Activated B cell treated with CpG ODN at 0.5 μM for 24 hours (primary cell): ENCODE data around the gene PRKAG1. TPM values are rescaled to one million over a fixed set of nuclear protein-coding genes. Genes with fewer than 3 reads are reported as not detected.

Source experiments
- ATAC-seq: fragments of 200-7000 bp; cut with Tn5 transposase; one replicate; pipeline ENCODE4 v1.10.0; 2021; ENCODE audit warnings: low read depth, mild to moderate bottlenecking, moderate library complexity
- CTCF ChIA-PET: fragments of 350-600 bp; sonication (Branson Sonifier 250); formaldehyde crosslinking; loops from one replicate; lab custom pipeline; 2021; ENCODE audit warnings: antibody characterized with exemption; lab: Charles Lee
- POLR2A ChIA-PET: fragments of 350-600 bp; sonication (Branson Sonifier 250); formaldehyde crosslinking; loops from one replicate; lab custom pipeline; 2021; ENCODE audit warnings: antibody characterized with exemption; lab: Charles Lee
- DNase-seq: peaks from one replicate; pipeline ENCODE4 v3.0.0; 2022
- H3K27ac Mint-ChIP-seq: one replicate; pipeline ENCODE4 v1.8.0; 2020; ENCODE audit warnings: mixed read lengths
- H3K27me3 Mint-ChIP-seq: one replicate; pipeline ENCODE4 v1.8.0; 2021; ENCODE audit warnings: mixed read lengths
- H3K36me3 Mint-ChIP-seq: one replicate; pipeline ENCODE4 v1.8.0; 2021; ENCODE audit warnings: low read depth, mixed read lengths
- H3K4me1 Mint-ChIP-seq: one replicate; pipeline ENCODE4 v1.8.0; 2021; ENCODE audit warnings: mixed read lengths
- H3K4me3 Mint-ChIP-seq: one replicate; pipeline ENCODE4 v1.8.0; 2020; ENCODE audit warnings: mild to moderate bottlenecking, mixed read lengths
- H3K9me3 Mint-ChIP-seq: one replicate; pipeline ENCODE4 v1.8.0; 2020; ENCODE audit warnings: mixed read lengths
- CTCF ChIP-seq: fragments of 200-600 bp; IDR thresholded peaks from one replicate; pipeline ENCODE4 v1.8.0; 2022; ENCODE audit warnings: antibody characterized with exemption, mild to moderate bottlenecking
- intact Hi-C: fragments of 100-400 bp; cut with micrococcal nuclease; formaldehyde crosslinking; loops from one replicate; pipeline ENCODE4 v1.15.1; 2024
- total RNA-seq: library from RNA; stranded (reverse); gene quantifications from 2 replicates; pipeline ENCODE4 v1.2.3, GENCODE V29; 2022

The PRKAG1 gene
- total RNA-seq, 1 donor from 2014 or later: 70.5 TPM

- intact Hi-C loops: loop anchor here (1.0 to 5.0 kb wide), 2 partner anchors 14 to 111 kb away; partner anchors contain the start of gene DHH
- Mint-ChIP-seq H3K27me3 (peaks cover 37% of the 10 kb centered on the region), H3K9me3 (no peaks in the 10 kb centered on the region), H3K27ac (no peak overlapping the region), H3K4me1 (peaks cover 42% of the 10 kb centered on the region), H3K4me3 (peak overlapping the region; percentile 83), H3K36me3 (no peaks in the 10 kb centered on the region)
- ChIA-PET CTCF (interaction anchor here (0.6 to 6.1 kb wide), 4 partner anchors 14 to 556 kb away, joined by 3 to 74 read pairs (median 8); partner anchors contain the start of gene FKBP11), POLR2A (interaction anchor here (0.6 to 3.8 kb wide), 5 partner anchors 11 to 150 kb away, joined by 3 to 24 read pairs (median 5); partner anchors contain the start of genes DDX23 and TUBA1B)
- ATAC-seq: peak; percentile 9
- TF ChIP-seq CTCF: no peak
- DNase-seq: no peak
These were observed 37.4 kb downstream of the PRKAG1 start for GRCh38 chr12:48980953-48981756.

GRCh38 chr12:48980389-48980952 is 38.1 kb downstream of the PRKAG1 start:
- Mint-ChIP-seq H3K4me3 (peak overlapping the region; percentile 83), H3K9me3 (no peaks in the 10 kb centered on the region), H3K4me1 (peaks cover 42% of the 10 kb centered on the region), H3K36me3 (no peaks in the 10 kb centered on the region), H3K27me3 (peaks cover 38% of the 10 kb centered on the region), H3K27ac (no peak overlapping the region)
- no peak for TF ChIP-seq CTCF
- ATAC-seq (no peak), DNase-seq (no peak)
- ChIA-PET CTCF (interaction anchor here (0.7 to 6.1 kb wide), 7 partner anchors 8 to 248 kb away, joined by 3 to 74 read pairs (median 7); partner anchors contain the start of gene FKBP11), POLR2A (interaction anchor here (1.0 to 3.8 kb wide), 5 partner anchors 17 to 150 kb away, joined by 3 to 24 read pairs (median 5); partner anchors contain the start of genes DDX23, FKBP11 and TUBA1B)
- intact Hi-C loops: loop anchor here (1.0 to 5.0 kb wide), 2 partner anchors 15 to 112 kb away; partner anchors contain the start of gene DHH

GRCh38 chr12:48979602-48980388 is 38.8 kb downstream of the PRKAG1 start:
- CTCF ChIA-PET: interaction anchor here (0.7 to 6.1 kb wide), 10 partner anchors 9 to 248 kb away, joined by 3 to 74 read pairs (median 9); partner anchors contain the start of genes ARF3, DDX23 and FKBP11
- H3K9me3 Mint-ChIP-seq: no peaks in the 10 kb centered on the region
- H3K4me3 Mint-ChIP-seq: peak overlapping the region; percentile 83
- POLR2A ChIA-PET: interaction anchor here (1.2 to 3.8 kb wide), 5 partner anchors 11 to 128 kb away, joined by 3 to 24 read pairs (median 5); partner anchors contain the start of genes DDX23 and FKBP11
- peaks cover 36% of the 10 kb centered on the region for H3K27me3 Mint-ChIP-seq
- DNase-seq (no peak), ATAC-seq (peak; percentile 21)
- H3K27ac Mint-ChIP-seq: no peak overlapping the region
- no peaks in the 10 kb centered on the region for H3K36me3 Mint-ChIP-seq
- no peak for TF ChIP-seq CTCF
- intact Hi-C loops: loop anchor here (1.0 to 5.0 kb wide), 3 partner anchors 16 to 113 kb away; partner anchors contain the start of genes DHH and PRKAG1
- peaks cover 42% of the 10 kb centered on the region for H3K4me1 Mint-ChIP-seq

- ATAC-seq (no peak), DNase-seq (no peak)
- Mint-ChIP-seq H3K9me3 (no peaks in the 10 kb centered on the region), H3K4me1 (peaks cover 42% of the 10 kb centered on the region), H3K27ac (no peak overlapping the region), H3K27me3 (peaks cover 43% of the 10 kb centered on the region), H3K4me3 (peak overlapping the region; percentile 83), H3K36me3 (no peaks in the 10 kb centered on the region)
- POLR2A ChIA-PET: interaction anchor here (1.2 to 3.8 kb wide), 6 partner anchors 10 to 114 kb away, joined by 3 to 24 read pairs (median 7); partner anchors contain the start of genes ARF3 and FKBP11
- intact Hi-C loops: loop anchor here (1.0 to 5.0 kb wide), 5 partner anchors 9 to 126 kb away; partner anchors contain the start of genes ARF3 and PRKAG1
- no peak for TF ChIP-seq CTCF
- CTCF ChIA-PET: interaction anchor here (0.7 to 6.1 kb wide), 15 partner anchors 9 to 126 kb away, joined by 3 to 74 read pairs (median 7); partner anchors contain the start of genes ARF3, DDX23 and FKBP11
These were observed 39.6 kb downstream of the PRKAG1 start for GRCh38 chr12:48978741-48979601.
